HepG2 (cell line): Measurements from ENCODE around the gene MAP6D1. TPM values are rescaled to one million over a fixed set of nuclear protein-coding genes. Genes with fewer than 3 reads are reported as not detected.

Source experiments
- ATAC-seq: fragments of 200-7000 bp; cut with Tn5 transposase; 3 replicates; pipeline ENCODE4 v1.9.1; 2020; ENCODE audit warnings: mild to moderate bottlenecking, moderate library complexity
- BruUV-seq: library from RNA; stranded (reverse); fragments of 400-500 nt; replicated peaks from 2 replicates; lab custom pipeline; 2021; lab: Mats Ljungman, UMichigan
- CTCF ChIA-PET: fragments of 300-600 bp; formaldehyde crosslinking; extraction: SDS; loops from one replicate; lab custom pipeline; 2021; ENCODE audit warnings: low total read pairs, inconsistent platforms, low intra/inter-chr PET ratio; lab: Yijun Ruan, JAX
- POLR2A ChIA-PET: fragments of 350-600 bp; sonication (Branson Sonifier 250); formaldehyde crosslinking; loops from one replicate; lab custom pipeline; 2020; ENCODE audit warnings: antibody characterized with exemption, inconsistent platforms; lab: Yijun Ruan, JAX
- DNase-seq: peaks from one replicate; pipeline ENCODE4 v3.0.0-alpha.2; 2015; ENCODE audit warnings: low spot score
- FAIRE-seq: peaks from 3 replicates; lab custom pipeline; 2011; peaks lifted over from hg19 to GRCh38; lab: Jason Lieb, UNC
- H2AFZ ChIP-seq: one replicate; pipeline ENCODE4 v1.6.1; 2011; ENCODE audit warnings: low read length, inconsistent platforms
- H3K27ac ChIP-seq: fragments of 300-600 bp; 3 replicates; pipeline ENCODE4 v1.8.0; 2011; ENCODE audit warnings: mixed run types, mild to moderate bottlenecking, mixed read lengths, low read length, inconsistent platforms; ENCODE audit not compliant: insufficient read depth; ENCODE audit errors: extremely low read length
- H3K27me3 ChIP-seq, 2 experiments: fragments of 200-600 bp in 1 of 2; 2 replicates in 1 of 2; 3 replicates in 1 of 2; pipeline versions ENCODE4 v1.6.0 to v1.8.0; 2011; ENCODE audit warnings: low read length in 2 of 2, mild to moderate bottlenecking in 2 of 2, moderate library complexity in 2 of 2, inconsistent platforms in 1 of 2; ENCODE audit not compliant: insufficient read depth in 2 of 2, control insufficient read depth in 1 of 2
- H3K36me3 ChIP-seq, 2 experiments: fragments of 200-600 bp in 1 of 2; replicated peaks in 1 of 2; 2 replicates in 1 of 2; 3 replicates in 1 of 2; pipeline versions ENCODE4 v1.5.1 to v1.8.0; 2011; ENCODE audit warnings: low read length in 2 of 2, inconsistent platforms in 1 of 2; ENCODE audit not compliant: insufficient read depth in 2 of 2, control insufficient read depth in 1 of 2
- H3K4me1 ChIP-seq: 2 replicates; pipeline ENCODE4 v1.5.1; 2012; ENCODE audit warnings: low read length, inconsistent platforms; ENCODE audit not compliant: insufficient read depth
- H3K4me2 ChIP-seq: 2 replicates; pipeline ENCODE4 v1.6.0; 2011; ENCODE audit warnings: low read depth, low read length, inconsistent platforms
- H3K4me3 ChIP-seq, 3 experiments: fragments of 200-600 bp in 1 of 3; sonication (generic), shearing (Covaris generic) in 1 of 3; replicated peaks in 1 of 3; 2 replicates each; pipeline ENCODE4 v1.5.1; 2011 to 2016; ENCODE audit warnings: low read length in 3 of 3, inconsistent platforms in 2 of 3, low read depth in 2 of 3, mild to moderate bottlenecking in 2 of 3, control low read depth in 1 of 3, mixed read lengths in 1 of 3; ENCODE audit not compliant: insufficient read depth in 1 of 3
- H3K79me2 ChIP-seq: one replicate; pipeline ENCODE4 v1.6.1; 2011; ENCODE audit warnings: low read length, inconsistent platforms; ENCODE audit not compliant: insufficient read depth
- H3K9ac ChIP-seq: 2 replicates; pipeline ENCODE4 v1.6.0; 2011; ENCODE audit warnings: mild to moderate bottlenecking, low read depth, low read length, inconsistent platforms; ENCODE audit not compliant: insufficient read depth
- H3K9me3 ChIP-seq: 2 replicates; pipeline ENCODE4 v1.5.1; 2012; ENCODE audit warnings: mild to moderate bottlenecking, low read length
- H4K20me1 ChIP-seq: 2 replicates; pipeline ENCODE4 v1.6.0; 2011; ENCODE audit warnings: inconsistent platforms, mild to moderate bottlenecking, low read length, moderate library complexity; ENCODE audit not compliant: insufficient read depth
- ATF7-NPFF ChIP-seq: sonication (generic); formaldehyde crosslinking; IDR thresholded peaks from 2 replicates; pipeline ENCODE4 v1.8.1; 2023; ENCODE audit warnings: mild to moderate bottlenecking, low read depth, missing genetic modification reagents, moderate library complexity
- ELF4 ChIP-seq: sonication (generic); formaldehyde crosslinking; IDR thresholded peaks from 2 replicates; pipeline ENCODE4 v1.5.0; 2020; ENCODE audit warnings: missing genetic modification reagents, mild to moderate bottlenecking, moderate library complexity, borderline replicate concordance
- ERF ChIP-seq: IDR thresholded peaks from 2 replicates; pipeline ENCODE4 v1.6.1; 2018; ENCODE audit warnings: missing biosample characterization, missing genetic modification reagents
- FOXJ3 ChIP-seq: sonication (generic); formaldehyde crosslinking; IDR thresholded peaks from 2 replicates; pipeline ENCODE4 v1.4.0; 2020; ENCODE audit warnings: missing genetic modification reagents, mild to moderate bottlenecking, borderline replicate concordance
- IRX3 ChIP-seq: sonication (generic); formaldehyde crosslinking; IDR thresholded peaks from 2 replicates; pipeline ENCODE4 v1.8.1; 2023; ENCODE audit warnings: mild to moderate bottlenecking, low read depth, missing genetic modification reagents, borderline replicate concordance
- JUNB ChIP-seq: sonication (generic); formaldehyde crosslinking; IDR thresholded peaks from 2 replicates; pipeline ENCODE4 v1.8.0; 2022; ENCODE audit warnings: missing genetic modification reagents, mild to moderate bottlenecking, borderline replicate concordance
- KAT2B ChIP-seq: fragments of 150-350 bp; IDR thresholded peaks from 2 replicates; pipeline ENCODE4 v1.6.1; 2014; ENCODE audit warnings: low read depth, low read length, borderline replicate concordance
- MBD4 ChIP-seq: IDR thresholded peaks from 2 replicates; pipeline ENCODE4 v1.6.1; 2012; ENCODE audit warnings: low read length, inconsistent platforms, borderline replicate concordance
- MEIS2 ChIP-seq: sonication (generic); formaldehyde crosslinking; IDR thresholded peaks from 2 replicates; pipeline ENCODE4 v1.9.0; 2021; ENCODE audit warnings: mild to moderate bottlenecking, missing genetic modification reagents
- MTF1 ChIP-seq: sonication (generic); formaldehyde crosslinking; IDR thresholded peaks from 2 replicates; pipeline ENCODE4 v1.5.0; 2020; ENCODE audit warnings: missing genetic modification reagents
- RXRA ChIP-seq: sonication (generic); formaldehyde crosslinking; IDR thresholded peaks from 2 replicates; pipeline ENCODE4 v1.5.1; 2020; ENCODE audit warnings: missing genetic modification reagents
- ZNF432 ChIP-seq: sonication (generic); formaldehyde crosslinking; IDR thresholded peaks from 2 replicates; pipeline ENCODE4 v1.5.0; 2020; ENCODE audit warnings: missing genetic modification reagents, mild to moderate bottlenecking, borderline replicate concordance
- ZNF557 ChIP-seq: sonication (generic); formaldehyde crosslinking; IDR thresholded peaks from 2 replicates; pipeline ENCODE4 v1.4.0; 2020; ENCODE audit warnings: missing genetic modification reagents
- ZNF674 ChIP-seq: sonication (generic); formaldehyde crosslinking; IDR thresholded peaks from 2 replicates; pipeline ENCODE4 v1.5.0; 2020; ENCODE audit warnings: low read depth, mild to moderate bottlenecking, missing genetic modification reagents
- ZSCAN22 ChIP-seq: sonication (generic); formaldehyde crosslinking; IDR thresholded peaks from 2 replicates; pipeline ENCODE4 v1.4.0; 2020; ENCODE audit warnings: mild to moderate bottlenecking, missing genetic modification reagents
- WGBS: methylation state at CpG from one replicate; pipeline ENCODE4 v1.1.6; 2017; ENCODE audit warnings: low lambda C conversion rate; 5-methylcytosine and 5-hydroxymethylcytosine counted together
- in situ Hi-C: cut with HindIII; loops from 2 replicates; pipeline ENCODE4 v1.10.0; 2017; ENCODE audit warnings: low pct_unique_long_range_greater_than_20kb; ENCODE audit not compliant: extremely low pct_ligation_motif_present
- intact Hi-C: fragments of 100-400 bp; cut with micrococcal nuclease; formaldehyde crosslinking; loops from one replicate; pipeline ENCODE4 v1.10.0; 2022; ENCODE audit not compliant: unreplicated experiment
- polyA plus RNA-seq, 8 experiments: library from polyadenylated mRNA; depleted of rRNA in 3 of 8; stranded (reverse) in 7 of 8; unstranded in 1 of 8; fragments of >200 nt; fragmentation: Illumina TruSeq in 4 of 8; extraction: Trizol in 4 of 8; gene quantifications; 2 replicates each; pipeline versions ENCODE4 v1.2.1 to v1.2.3, GENCODE V29; 2011 to 2016; ENCODE audit warnings: low read depth in 4 of 8, missing spikeins in 1 of 8, mixed read lengths in 1 of 8; ENCODE audit not compliant: insufficient read depth in 1 of 8
- total RNA-seq, 5 experiments: library from RNA; depleted of rRNA; stranded (reverse); fragments of >200 nt; fragmentation: Illumina TruSeq; extraction: Trizol; gene quantifications; 2 replicates each; pipeline ENCODE4 v1.2.3, GENCODE V29; 2016; ENCODE audit warnings: low read depth in 1 of 5
- TF ChIP-seq, protein P1 (sequence below): fragments of 450-650 bp; IDR thresholded peaks from 2 replicates; pipeline ENCODE4 v1.6.1; 2017
- TF ChIP-seq, protein P2 (sequence below): sonication (generic); formaldehyde crosslinking; IDR thresholded peaks from 2 replicates; pipeline ENCODE4 v1.8.0; 2022; ENCODE audit warnings: missing genetic modification reagents, low read depth, mild to moderate bottlenecking, borderline replicate concordance
- TF ChIP-seq, protein P3 (sequence below): sonication (generic); formaldehyde crosslinking; IDR thresholded peaks from 2 replicates; pipeline ENCODE4 v1.4.0; 2020; ENCODE audit warnings: missing genetic modification reagents
- TF ChIP-seq, protein P4 (sequence below): conservative IDR thresholded peaks from 2 replicates; pipeline ENCODE4 v1.6.1; 2018; ENCODE audit warnings: missing genetic modification reagents

MAP6D1 gene
- total and polyA plus RNA-seq, 2 of the 13 experiments (the other 11 are each of a cell fraction or from before 2014, with no cell fraction given), result 0.12 to 0.62 TPM

DNA sequence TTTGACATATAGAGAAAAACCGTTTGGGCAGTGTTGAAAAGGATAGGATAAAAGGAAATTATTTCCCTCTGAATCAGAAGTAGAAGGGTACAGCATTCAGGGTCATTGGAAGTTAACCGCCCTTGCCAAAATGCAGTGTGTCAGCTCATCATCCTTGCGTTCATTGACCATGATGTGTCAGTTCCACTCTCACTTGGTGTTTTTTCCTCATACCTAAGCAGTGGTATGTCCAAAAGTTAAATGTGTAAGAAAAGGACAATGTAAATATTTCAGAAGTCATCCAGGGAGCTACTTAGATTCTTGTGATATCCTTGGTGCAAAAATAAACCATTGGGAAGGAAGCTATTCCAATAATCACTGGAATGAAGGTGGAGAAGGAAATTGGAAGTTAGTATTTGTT lies 50.7 kb downstream of the MAP6D1 start:
- H3K4me2 ChIP-seq, result no peak overlapping the region
- H3K9me3 ChIP-seq, result no peaks in the 10 kb centered on the region
- H3K79me2 ChIP-seq, result no peaks in the 10 kb centered on the region
- H3K36me3 ChIP-seq, result peaks cover 16 to 68% of the 10 kb centered on the region in 2 experiments
- H4K20me1 ChIP-seq, result no peaks in the 10 kb centered on the region
- no peak for ATAC-seq
- intact Hi-C loops, result no loop called here
- no peaks in the 10 kb centered on the region for H3K27me3 ChIP-seq
- no peak for FAIRE-seq
- DNase-seq, result no peak
- H3K4me3 ChIP-seq, result no peak overlapping the region
- H3K4me1 ChIP-seq, result no peaks in the 10 kb centered on the region
- in situ Hi-C loops, result no loop called here
- TF ChIP-seq ZNF674 (CRISPR knock-in tag) (no peak), MBD4 (no peak), ZSCAN22 (CRISPR knock-in tag) (no peak), RXRA (CRISPR knock-in tag) (no peak), ZNF432 (CRISPR knock-in tag) (no peak), ERF (CRISPR knock-in tag) (no peak), ELF4 (CRISPR knock-in tag) (no peak), ZNF557 (CRISPR knock-in tag) (no peak), ATF7-NPFF (CRISPR knock-in tag) (no peak), KAT2B (no peak), IRX3 (no peak), MTF1 (no peak), MEIS2 (CRISPR knock-in tag) (no peak), FOXJ3 (CRISPR knock-in tag) (no peak), JUNB (no peak)
- TF ChIP-seq, protein P1, sequence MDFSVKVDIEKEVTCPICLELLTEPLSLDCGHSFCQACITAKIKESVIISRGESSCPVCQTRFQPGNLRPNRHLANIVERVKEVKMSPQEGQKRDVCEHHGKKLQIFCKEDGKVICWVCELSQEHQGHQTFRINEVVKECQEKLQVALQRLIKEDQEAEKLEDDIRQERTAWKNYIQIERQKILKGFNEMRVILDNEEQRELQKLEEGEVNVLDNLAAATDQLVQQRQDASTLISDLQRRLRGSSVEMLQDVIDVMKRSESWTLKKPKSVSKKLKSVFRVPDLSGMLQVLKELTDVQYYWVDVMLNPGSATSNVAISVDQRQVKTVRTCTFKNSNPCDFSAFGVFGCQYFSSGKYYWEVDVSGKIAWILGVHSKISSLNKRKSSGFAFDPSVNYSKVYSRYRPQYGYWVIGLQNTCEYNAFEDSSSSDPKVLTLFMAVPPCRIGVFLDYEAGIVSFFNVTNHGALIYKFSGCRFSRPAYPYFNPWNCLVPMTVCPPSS, result no peak
- TF ChIP-seq, protein P2, sequence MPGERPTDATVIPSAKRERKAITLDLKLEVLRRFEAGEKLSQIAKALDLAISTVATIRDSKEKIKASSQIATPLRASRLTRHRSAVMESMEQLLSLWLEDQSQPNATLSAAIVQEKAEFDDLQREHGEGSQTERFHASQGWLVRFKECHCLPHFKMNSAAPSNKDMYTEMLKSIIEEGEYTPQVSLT, result no peak
- TF ChIP-seq, protein P3, sequence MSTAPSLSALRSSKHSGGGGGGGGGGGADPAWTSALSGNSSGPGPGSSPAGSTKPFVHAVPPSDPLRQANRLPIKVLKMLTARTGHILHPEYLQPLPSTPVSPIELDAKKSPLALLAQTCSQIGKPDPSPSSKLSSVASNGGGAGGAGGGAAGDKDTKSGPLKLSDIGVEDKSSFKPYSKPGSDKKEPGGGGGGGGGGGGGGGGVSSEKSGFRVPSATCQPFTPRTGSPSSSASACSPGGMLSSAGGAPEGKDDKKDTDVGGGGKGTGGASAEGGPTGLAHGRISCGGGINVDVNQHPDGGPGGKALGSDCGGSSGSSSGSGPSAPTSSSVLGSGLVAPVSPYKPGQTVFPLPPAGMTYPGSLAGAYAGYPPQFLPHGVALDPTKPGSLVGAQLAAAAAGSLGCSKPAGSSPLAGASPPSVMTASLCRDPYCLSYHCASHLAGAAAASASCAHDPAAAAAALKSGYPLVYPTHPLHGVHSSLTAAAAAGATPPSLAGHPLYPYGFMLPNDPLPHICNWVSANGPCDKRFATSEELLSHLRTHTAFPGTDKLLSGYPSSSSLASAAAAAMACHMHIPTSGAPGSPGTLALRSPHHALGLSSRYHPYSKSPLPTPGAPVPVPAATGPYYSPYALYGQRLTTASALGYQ (CRISPR knock-in tag), result no peak
- TF ChIP-seq, protein P4, sequence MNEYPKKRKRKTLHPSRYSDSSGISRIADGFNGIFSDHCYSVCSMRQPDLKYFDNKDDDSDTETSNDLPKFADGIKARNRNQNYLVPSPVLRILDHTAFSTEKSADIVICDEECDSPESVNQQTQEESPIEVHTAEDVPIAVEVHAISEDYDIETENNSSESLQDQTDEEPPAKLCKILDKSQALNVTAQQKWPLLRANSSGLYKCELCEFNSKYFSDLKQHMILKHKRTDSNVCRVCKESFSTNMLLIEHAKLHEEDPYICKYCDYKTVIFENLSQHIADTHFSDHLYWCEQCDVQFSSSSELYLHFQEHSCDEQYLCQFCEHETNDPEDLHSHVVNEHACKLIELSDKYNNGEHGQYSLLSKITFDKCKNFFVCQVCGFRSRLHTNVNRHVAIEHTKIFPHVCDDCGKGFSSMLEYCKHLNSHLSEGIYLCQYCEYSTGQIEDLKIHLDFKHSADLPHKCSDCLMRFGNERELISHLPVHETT (CRISPR knock-in tag), result no peak
- TF ChIP-seq, all 625 proteins: peak for 0
- POLR2A ChIA-PET, result no interaction called here
- Histone ChIP-seq H3K9ac (no peak overlapping the region), H3K27ac (no peak overlapping the region), H2AFZ (no peak overlapping the region)
- CTCF ChIA-PET, result no interaction called here
- BruUV-seq, result no TSS peak
- WGBS, result 82% methylated on average over 3 of the region's 3 CpGs
